K562 (cell line): ENCODE measurements around the gene TMOD2. TPM values are rescaled to one million over a fixed set of nuclear protein-coding genes. Genes with fewer than 3 reads are reported as not detected.

Source experiments
- ZNF318 ChIP-seq, 2 experiments: fragments of 450-650 bp; IDR thresholded peaks; 2 replicates each; pipeline ENCODE4 v1.6.1; 2016; ENCODE audit warnings: mild to moderate bottlenecking in 2 of 2, borderline replicate concordance in 1 of 2, low read depth in 1 of 2, moderate library complexity in 1 of 2
- polyA plus RNA-seq, 8 experiments: library from polyadenylated mRNA; depleted of rRNA in 4 of 8; stranded (reverse) in 5 of 8; unstranded in 3 of 8; fragments of >200 nt; fragmentation: Nextera tagmentation in 2 of 8; fragmentation: Illumina TruSeq in 1 of 8; extraction: Ambion mirVana in 2 of 8; extraction: Trizol in 1 of 8; gene quantifications; 2 replicates each; pipeline versions ENCODE4 v1.2.1 to v1.2.3, GENCODE V29; 2011 to 2014; ENCODE audit warnings: inconsistent platforms in 1 of 8, missing spikeins in 1 of 8
- total RNA-seq, 7 experiments: library from RNA; depleted of rRNA in 6 of 7; stranded (reverse); fragments of >200 nt in 6 of 7; fragmentation: Illumina TruSeq in 2 of 7; extraction: Trizol in 2 of 7; gene quantifications; 2 replicates each; pipeline versions ENCODE4 v1.2.1 to v1.2.3, GENCODE V29; 2011 to 2021; ENCODE audit warnings: low replicate concordance in 1 of 7
- TF ChIP-seq, protein P1 (sequence below), 2 experiments: fragments of 450-650 bp in 1 of 2; sonication (generic) in 1 of 2; formaldehyde crosslinking; conservative IDR thresholded peaks; 2 replicates each; pipeline versions ENCODE4 v1.4.0 to v1.8.1; 2020 to 2022; ENCODE audit warnings: mild to moderate bottlenecking in 1 of 2, missing genetic modification reagents in 1 of 2

The TMOD2 gene
- total and polyA plus RNA-seq, 9 of the 15 experiments (the other 6 are each of a cell fraction or from before 2014, with no cell fraction given) = 0.49 to 3.8 (median 3.0) TPM

DNA sequence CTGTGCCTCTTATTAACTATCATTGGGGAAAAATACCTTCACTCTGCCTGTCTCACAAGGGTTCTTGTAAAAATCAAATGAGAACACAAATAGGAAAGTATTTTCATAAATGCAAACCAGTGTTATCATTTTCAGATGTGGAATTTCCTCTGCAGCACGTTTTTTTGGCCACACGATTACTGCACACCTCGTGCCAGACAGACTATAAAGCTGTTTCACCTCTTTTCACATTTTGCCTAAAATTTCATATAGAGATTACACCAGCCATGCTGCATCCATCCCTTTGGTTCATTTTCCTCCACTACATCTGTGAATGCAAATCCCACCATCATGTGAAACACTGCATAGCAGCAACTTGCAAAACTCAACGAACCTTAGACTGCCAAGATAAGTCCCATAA is 1.2 kb upstream of the TMOD2 start (continued):
- TF ChIP-seq, protein P1, sequence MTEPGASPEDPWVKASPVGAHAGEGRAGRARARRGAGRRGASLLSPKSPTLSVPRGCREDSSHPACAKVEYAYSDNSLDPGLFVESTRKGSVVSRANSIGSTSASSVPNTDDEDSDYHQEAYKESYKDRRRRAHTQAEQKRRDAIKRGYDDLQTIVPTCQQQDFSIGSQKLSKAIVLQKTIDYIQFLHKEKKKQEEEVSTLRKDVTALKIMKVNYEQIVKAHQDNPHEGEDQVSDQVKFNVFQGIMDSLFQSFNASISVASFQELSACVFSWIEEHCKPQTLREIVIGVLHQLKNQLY (CRISPR knock-in tag; conservative IDR thresholded peaks at IDR 0.05) = no peak
- no peak for TF ChIP-seq ZNF318 (IDR thresholded peaks at IDR 0.05; ENCODE audit: borderline replicate concordance in 1 of 2, low read depth in 1 of 2)
